ENCODE measurements around the gene SH2D2A.

DNA sequence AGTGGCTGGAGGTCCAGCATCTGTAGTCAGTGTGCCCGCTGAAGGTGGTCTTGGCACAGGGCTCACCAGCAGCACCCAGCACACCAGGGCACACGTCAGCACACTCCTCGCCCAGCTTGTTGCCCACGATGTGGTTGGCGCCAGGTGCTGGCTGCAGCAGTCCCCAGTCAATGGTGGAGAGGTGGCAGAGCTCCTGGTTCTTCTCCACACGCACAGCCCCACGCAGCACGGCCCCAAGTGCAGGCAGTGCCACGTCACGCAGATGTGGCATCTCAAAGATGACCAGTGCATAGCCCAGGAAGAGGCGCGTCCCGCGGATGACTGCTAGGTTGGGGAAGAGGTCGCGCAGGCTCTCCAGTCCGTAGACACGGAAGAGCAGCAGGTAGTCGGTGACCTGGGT, 37.1 kb upstream of the SH2D2A start:
- TF ChIP-seq, protein P1, sequence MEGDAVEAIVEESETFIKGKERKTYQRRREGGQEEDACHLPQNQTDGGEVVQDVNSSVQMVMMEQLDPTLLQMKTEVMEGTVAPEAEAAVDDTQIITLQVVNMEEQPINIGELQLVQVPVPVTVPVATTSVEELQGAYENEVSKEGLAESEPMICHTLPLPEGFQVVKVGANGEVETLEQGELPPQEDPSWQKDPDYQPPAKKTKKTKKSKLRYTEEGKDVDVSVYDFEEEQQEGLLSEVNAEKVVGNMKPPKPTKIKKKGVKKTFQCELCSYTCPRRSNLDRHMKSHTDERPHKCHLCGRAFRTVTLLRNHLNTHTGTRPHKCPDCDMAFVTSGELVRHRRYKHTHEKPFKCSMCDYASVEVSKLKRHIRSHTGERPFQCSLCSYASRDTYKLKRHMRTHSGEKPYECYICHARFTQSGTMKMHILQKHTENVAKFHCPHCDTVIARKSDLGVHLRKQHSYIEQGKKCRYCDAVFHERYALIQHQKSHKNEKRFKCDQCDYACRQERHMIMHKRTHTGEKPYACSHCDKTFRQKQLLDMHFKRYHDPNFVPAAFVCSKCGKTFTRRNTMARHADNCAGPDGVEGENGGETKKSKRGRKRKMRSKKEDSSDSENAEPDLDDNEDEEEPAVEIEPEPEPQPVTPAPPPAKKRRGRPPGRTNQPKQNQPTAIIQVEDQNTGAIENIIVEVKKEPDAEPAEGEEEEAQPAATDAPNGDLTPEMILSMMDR (conservative IDR thresholded peaks at IDR 0.05): no peak
- no peak for TF ChIP-seq ZFX (IDR thresholded peaks at IDR 0.05)
